IMR-90 (cell line): ENCODE measurements around the gene IL34. TPM values are rescaled to one million over a fixed set of nuclear protein-coding genes. Genes with fewer than 3 reads are reported as not detected.

Experiments
- ATAC-seq: fragments of 200-7000 bp; cut with Tn5 transposase; 2 replicates; pipeline ENCODE4 v1.9.1; 2020; ENCODE audit warnings: low read depth, mild to moderate bottlenecking, moderate library complexity
- BruUV-seq: library from RNA; stranded (reverse); fragments of 400-500 nt; replicated peaks from 2 replicates; lab custom pipeline; 2021; lab: Mats Ljungman, UMichigan
- CTCF ChIA-PET: fragments of 300-600 bp; formaldehyde crosslinking; extraction: SDS; loops from one replicate; lab custom pipeline; 2021; ENCODE audit warnings: antibody characterized with exemption; lab: Yijun Ruan, JAX
- POLR2A ChIA-PET: fragments of 300-600 bp; sonication (Branson Sonifier 250); formaldehyde crosslinking; loops from one replicate; lab custom pipeline; 2022; ENCODE audit warnings: antibody characterized with exemption; ENCODE audit not compliant: unreplicated experiment; lab: Charles Lee
- DNase-seq: peaks from one replicate; pipeline ENCODE4 v3.0.0; 2013
- H2AFZ ChIP-seq: replicated peaks from 2 replicates; pipeline ENCODE3; 2013; ENCODE audit warnings: low read length, mild to moderate bottlenecking; ENCODE audit not compliant: poor library complexity
- H2AK5ac ChIP-seq: 2 replicates; pipeline ENCODE4 v1.6.1; 2013; ENCODE audit warnings: low read depth, low read length, inconsistent platforms
- H2AK9ac ChIP-seq: replicated peaks from 2 replicates; pipeline ENCODE3; 2013; ENCODE audit warnings: mild to moderate bottlenecking, low read depth, low read length, moderate library complexity; ENCODE audit not compliant: poor library complexity
- H2BK120ac ChIP-seq: 2 replicates; pipeline ENCODE4 v1.6.1; 2013; ENCODE audit warnings: low read depth, low read length, inconsistent platforms
- H2BK15ac ChIP-seq: 3 replicates; pipeline ENCODE4 v1.6.1; 2013; ENCODE audit warnings: low read depth, low read length, inconsistent platforms
- H2BK20ac ChIP-seq: 2 replicates; pipeline ENCODE4 v1.6.1; 2013; ENCODE audit warnings: low read depth, mild to moderate bottlenecking, inconsistent platforms, low read length, moderate library complexity
- H2BK5ac ChIP-seq: 2 replicates; pipeline ENCODE4 v1.6.1; 2013; ENCODE audit warnings: mild to moderate bottlenecking, low read depth, low read length, inconsistent platforms; ENCODE audit not compliant: poor library complexity, severe bottlenecking
- H3K14ac ChIP-seq: replicated peaks from 2 replicates; pipeline ENCODE4 v1.6.1; 2013; ENCODE audit warnings: low read depth, low read length, inconsistent platforms
- H3K18ac ChIP-seq: 2 replicates; pipeline ENCODE4 v1.6.1; 2013; ENCODE audit warnings: low read depth, low read length, control low read depth
- H3K23ac ChIP-seq: 2 replicates; pipeline ENCODE4 v1.6.1; 2013; ENCODE audit warnings: low read depth, low read length, inconsistent platforms
- H3K27ac ChIP-seq: 2 replicates; pipeline ENCODE4 v1.5.1; 2013; ENCODE audit warnings: mild to moderate bottlenecking, control low read depth, low read length; ENCODE audit not compliant: insufficient read depth
- H3K27me3 ChIP-seq: 2 replicates; pipeline ENCODE4 v1.6.1; 2013; ENCODE audit warnings: low read length; ENCODE audit not compliant: control insufficient read depth, insufficient read depth
- H3K36me3 ChIP-seq: 2 replicates; pipeline ENCODE4 v1.6.1; 2013; ENCODE audit warnings: low read length, mixed read lengths; ENCODE audit not compliant: control insufficient read depth, insufficient read depth
- H3K4ac ChIP-seq: 2 replicates; pipeline ENCODE4 v1.6.1; 2013; ENCODE audit warnings: low read depth, low read length, inconsistent platforms
- H3K4me1 ChIP-seq: 2 replicates; pipeline ENCODE4 v1.6.1; 2013; ENCODE audit warnings: low read length, mixed read lengths; ENCODE audit not compliant: control insufficient read depth, insufficient read depth
- H3K4me2 ChIP-seq: 2 replicates; pipeline ENCODE4 v1.6.1; 2013; ENCODE audit warnings: low read depth, mild to moderate bottlenecking, control low read depth, low read length, moderate library complexity
- H3K4me3 ChIP-seq: 2 replicates; pipeline ENCODE4 v1.5.1; 2013; ENCODE audit warnings: low read depth, mild to moderate bottlenecking, control low read depth, low read length, moderate library complexity; ENCODE audit not compliant: insufficient read depth
- H3K56ac ChIP-seq: 2 replicates; pipeline ENCODE4 v1.6.1; 2013; ENCODE audit warnings: low read length, inconsistent platforms; ENCODE audit not compliant: insufficient read depth; ENCODE audit errors: extremely low read depth
- H3K79me1 ChIP-seq, 2 experiments: 2 replicates each; pipeline ENCODE4 v1.6.1; 2013; ENCODE audit warnings: low read length in 2 of 2, inconsistent platforms in 1 of 2, low read depth in 1 of 2
- H3K9ac ChIP-seq: 2 replicates; pipeline ENCODE4 v1.6.1; 2013; ENCODE audit warnings: low read depth, low read length, control low read depth
- H3K9me1 ChIP-seq: 2 replicates; pipeline ENCODE4 v1.6.1; 2013; ENCODE audit warnings: low read length, inconsistent platforms; ENCODE audit not compliant: insufficient read depth
- H3K9me3 ChIP-seq: 2 replicates; pipeline ENCODE4 v1.6.1; 2013; ENCODE audit warnings: low read length; ENCODE audit not compliant: control insufficient read depth, insufficient read depth
- H4K20me1 ChIP-seq: 2 replicates; pipeline ENCODE4 v1.6.1; 2013; ENCODE audit warnings: low read length, inconsistent platforms; ENCODE audit not compliant: insufficient read depth
- H4K5ac ChIP-seq: 2 replicates; pipeline ENCODE4 v1.6.1; 2013; ENCODE audit warnings: mild to moderate bottlenecking, low read depth, low read length, control low read depth
- H4K8ac ChIP-seq, 2 experiments: 2 replicates each; pipeline ENCODE4 v1.6.1; 2013; ENCODE audit warnings: low read depth in 2 of 2, low read length in 2 of 2, control low read depth in 1 of 2, inconsistent platforms in 1 of 2
- H4K91ac ChIP-seq: 2 replicates; pipeline ENCODE4 v1.6.1; 2013; ENCODE audit warnings: low read depth, low read length, inconsistent platforms; ENCODE audit not compliant: insufficient read depth
- BHLHE40 ChIP-seq: fragments of 150-350 bp; IDR thresholded peaks from 2 replicates; pipeline ENCODE4 v1.6.1; 2016; ENCODE audit warnings: mild to moderate bottlenecking, low read depth, low read length
- CHD1 ChIP-seq: IDR thresholded peaks from 2 replicates; pipeline ENCODE4 v1.6.1; 2012; ENCODE audit warnings: low read depth, low read length, improper control_type of control experiment
- POLR2A ChIP-seq: IDR thresholded peaks from 2 replicates; pipeline ENCODE4 v1.6.1; 2012; ENCODE audit warnings: mild to moderate bottlenecking, low read depth, low read length
- WGBS, 2 experiments: methylation state at CpG; one replicate each; pipeline versions ENCODE4 v1.1.5 to v1.1.7; 2013; ENCODE audit warnings: missing lambda C conversion rate in 2 of 2; ENCODE audit not compliant: insufficient read length in 1 of 2; ENCODE audit errors: extremely low coverage in 2 of 2; 5-methylcytosine and 5-hydroxymethylcytosine counted together
- dilution Hi-C: fragments of 300-500 bp; cut with HindIII; formaldehyde crosslinking; loops from one replicate; pipeline ENCODE4 v1.14.3; 2018; ENCODE audit warnings: low sequenced_read_pairs; ENCODE audit not compliant: unreplicated experiment
- in situ Hi-C: fragments of 300-500 bp; cut with MboI; formaldehyde crosslinking; loops from 3 replicates; pipeline ENCODE4 v1.14.3; 2019; ENCODE audit warnings: low sequenced_read_pairs, inconsistent platforms, mixed read lengths
- intact Hi-C: fragments of 100-400 bp; cut with micrococcal nuclease; formaldehyde crosslinking; loops from 2 replicates; pipeline ENCODE4 v1.10.0; 2022
- polyA plus RNA-seq, 3 experiments: library from polyadenylated mRNA; depleted of rRNA; stranded (reverse); fragments of >200 nt; gene quantifications; 2 replicates each; pipeline ENCODE4 v1.2.3, GENCODE V29; 2012; ENCODE audit warnings: low replicate concordance in 1 of 3
- total RNA-seq: library from RNA; depleted of rRNA; stranded (reverse); fragments of >200 nt; gene quantifications from 2 replicates; pipeline ENCODE4 v1.2.3, GENCODE V29; 2012
- TF ChIP-seq, protein P1 (sequence below): fragments of 150-350 bp; IDR thresholded peaks from 2 replicates; pipeline ENCODE4 v1.6.1; 2016; ENCODE audit warnings: low read depth, mild to moderate bottlenecking, low read length, moderate library complexity, borderline replicate concordance

Gene IL34
- total and polyA plus RNA-seq, 2 of the 4 experiments (the other 2 are of a cell fraction) = 1.3 to 2.5 TPM

DNA sequence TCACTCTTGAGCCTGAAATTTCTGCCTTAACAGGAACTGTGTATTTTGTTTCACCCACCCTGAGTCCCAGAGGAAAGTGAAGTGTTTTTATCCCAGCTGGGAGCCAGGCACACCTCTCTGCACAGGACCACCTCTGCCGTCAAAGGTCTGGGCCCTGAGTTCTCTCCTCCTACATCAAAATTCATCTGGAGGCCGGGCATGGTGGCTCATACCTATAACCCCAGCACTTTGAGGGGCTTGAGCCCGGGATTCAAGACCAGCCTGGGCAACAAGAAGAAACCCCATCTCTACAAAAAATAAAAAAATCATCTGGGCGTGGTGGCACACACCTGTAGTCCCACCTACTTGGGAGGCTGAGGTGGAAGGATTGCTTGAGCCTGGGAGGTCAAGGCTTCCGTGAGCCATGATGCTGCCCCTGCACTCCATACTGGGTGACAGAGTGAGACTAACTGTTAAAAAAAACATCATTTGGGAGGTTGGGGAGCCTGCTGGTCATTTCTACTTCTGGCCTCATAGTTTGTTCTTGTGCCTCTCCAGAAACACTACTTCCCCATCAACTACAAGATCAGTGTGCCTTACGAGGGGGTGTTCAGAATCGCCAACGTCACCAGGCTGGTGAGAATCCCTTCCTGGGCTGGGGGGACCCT, 9.8 kb downstream of the IL34 start:
- Histone ChIP-seq H3K56ac (no peak overlapping the region), H3K14ac (no peak overlapping the region), H4K8ac (no peak overlapping the region), H3K36me3 (no peaks in the 10 kb centered on the region), H4K5ac (no peak overlapping the region), H3K27ac (no peak overlapping the region), H3K9me3 (no peaks in the 10 kb centered on the region), H2BK20ac (no peak overlapping the region), H3K4me1 (peaks cover 3% of the 10 kb centered on the region), H2BK120ac (no peak overlapping the region), H2AK5ac (no peak overlapping the region), H2BK5ac (no peak overlapping the region), H2BK15ac (no peak overlapping the region), H3K4me2 (no peak overlapping the region), H4K91ac (no peak overlapping the region), H3K4ac (no peak overlapping the region), H3K27me3 (no peaks in the 10 kb centered on the region), H3K18ac (no peak overlapping the region), H2AFZ (no peak overlapping the region), H2AK9ac (no peak overlapping the region), H3K79me1 (no peaks in the 10 kb centered on the region), H3K9me1 (no peaks in the 10 kb centered on the region), H3K9ac (no peak overlapping the region), H3K4me3 (no peak overlapping the region), H3K23ac (no peak overlapping the region), H4K20me1 (peaks cover 12% of the 10 kb centered on the region)
- ATAC-seq = no peak
- in situ Hi-C loops = no loop called here
- DNase-seq = no peak
- no TSS peak for BruUV-seq
- WGBS, 2 experiments = 53% methylated on average over 3 of the region's 8 CpGs; no CpG with 5 or more reads in 1 of the 2 experiments
- CTCF ChIA-PET = no interaction called here
- dilution Hi-C loops = no loop called here
- intact Hi-C loops = no loop called here
- no peak for TF ChIP-seq CHD1
- TF ChIP-seq BHLHE40 = no peak
- TF ChIP-seq POLR2A = no peak
- TF ChIP-seq, protein P1, sequence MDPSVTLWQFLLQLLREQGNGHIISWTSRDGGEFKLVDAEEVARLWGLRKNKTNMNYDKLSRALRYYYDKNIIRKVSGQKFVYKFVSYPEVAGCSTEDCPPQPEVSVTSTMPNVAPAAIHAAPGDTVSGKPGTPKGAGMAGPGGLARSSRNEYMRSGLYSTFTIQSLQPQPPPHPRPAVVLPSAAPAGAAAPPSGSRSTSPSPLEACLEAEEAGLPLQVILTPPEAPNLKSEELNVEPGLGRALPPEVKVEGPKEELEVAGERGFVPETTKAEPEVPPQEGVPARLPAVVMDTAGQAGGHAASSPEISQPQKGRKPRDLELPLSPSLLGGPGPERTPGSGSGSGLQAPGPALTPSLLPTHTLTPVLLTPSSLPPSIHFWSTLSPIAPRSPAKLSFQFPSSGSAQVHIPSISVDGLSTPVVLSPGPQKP = no peak
- POLR2A ChIA-PET = no interaction called here
